HG02678 (cell line): ENCODE measurements around the gene MAP3K20.
"Not testable (repeated sequence)": the region's sequence is repeated elsewhere in the genome, so short reads cannot be mapped to it uniquely, and the experiment has no call there.

ENCODE experiments used
- ATAC-seq: cut with Tn5 transposase; IDR thresholded peaks from one replicate; pipeline ENCODE4 v1.9.1; 2021; ENCODE audit warnings: mild to moderate bottlenecking, moderate library complexity; ENCODE audit not compliant: unreplicated experiment

MAP3K20 gene

DNA sequence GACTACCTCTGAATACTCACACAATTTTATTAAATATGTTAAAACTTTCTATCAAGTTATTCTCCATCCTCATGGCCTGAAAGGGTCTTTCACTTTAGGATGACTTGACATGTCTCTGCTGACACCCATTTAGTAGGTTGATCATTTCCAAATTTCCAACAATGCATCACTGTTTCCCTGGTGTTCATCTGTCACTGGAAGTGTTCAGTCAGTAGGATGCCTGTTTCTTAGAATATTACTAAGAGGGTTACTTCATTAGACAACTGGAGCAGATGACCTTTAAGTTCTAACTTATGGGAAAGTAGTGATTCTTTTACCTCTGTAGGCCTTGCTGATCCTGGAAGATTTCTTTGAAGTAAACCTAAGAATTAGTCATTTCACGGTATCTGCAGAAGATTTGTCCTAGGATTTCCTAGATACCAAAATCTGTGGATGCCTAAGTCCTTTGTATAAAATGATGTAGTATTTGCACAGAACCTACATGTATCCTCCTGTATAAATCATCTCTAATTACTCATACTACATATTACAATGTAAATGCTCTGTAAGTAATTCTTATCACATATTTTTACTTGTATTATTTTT, 77.7 kb downstream of the MAP3K20 start:
- ATAC-seq: no peak

- ATAC-seq: no peak
Observed at GRCh38 chr2:173157676-173158293, 82.1 kb downstream of the MAP3K20 start.

DNA sequence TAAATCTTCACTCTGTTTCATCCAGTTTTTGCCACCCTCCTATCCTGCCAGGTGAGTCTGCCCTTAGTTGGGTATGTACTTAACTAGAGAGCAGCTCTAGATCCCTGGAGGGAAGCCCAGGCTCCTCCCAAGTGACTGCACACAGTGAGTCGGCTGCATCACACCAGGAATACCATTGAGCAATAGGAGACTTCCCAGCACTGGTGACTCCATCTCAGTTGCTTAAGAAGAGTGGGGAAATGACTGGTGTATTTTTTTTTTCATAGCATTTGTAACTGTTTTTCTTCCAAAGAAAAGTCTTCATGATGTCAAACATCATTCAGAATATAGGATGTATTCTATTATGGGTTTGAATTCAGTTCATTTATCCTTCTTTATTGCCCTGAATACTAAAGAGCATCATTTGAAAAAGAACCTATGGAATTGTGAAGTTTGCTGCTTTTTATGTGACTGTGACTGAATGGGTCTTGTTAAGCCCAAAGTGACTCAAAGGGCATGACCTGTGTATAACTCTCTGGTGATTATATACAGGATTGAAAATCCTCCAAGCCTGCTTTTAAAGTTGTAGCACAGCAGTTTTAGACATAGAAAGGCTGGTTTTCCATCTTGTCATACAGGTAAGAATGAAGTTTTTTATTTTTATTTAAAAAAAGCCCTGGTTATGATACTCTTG, 84.3 kb downstream of the MAP3K20 start:
- ATAC-seq: no peak

DNA sequence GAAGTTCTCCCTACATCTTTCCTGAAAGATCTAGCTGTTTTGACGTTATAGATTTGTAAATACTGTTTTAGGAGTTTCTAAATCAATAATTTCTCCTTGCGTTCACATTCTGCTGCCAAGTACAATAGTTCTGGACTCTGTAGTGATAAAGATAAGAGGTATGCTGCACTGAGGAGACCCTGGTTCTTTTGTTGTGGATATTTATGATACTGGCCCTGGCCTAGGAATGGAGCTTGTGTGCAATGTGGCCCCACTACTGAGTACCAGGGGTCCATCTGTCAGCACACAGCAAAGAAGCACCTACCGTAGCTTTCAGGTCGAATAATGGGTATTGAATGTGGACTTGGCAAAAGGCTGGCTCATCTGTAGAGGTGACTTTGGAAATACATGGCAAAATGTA, 85.0 kb downstream of the MAP3K20 start:
- ATAC-seq: no peak

- ATAC-seq: no peak
Observed at GRCh38 chr2:173161040-173161439, 85.4 kb downstream of the MAP3K20 start.

- ATAC-seq: no peak
Observed at GRCh38 chr2:173161507-173161906, 85.9 kb downstream of the MAP3K20 start.

DNA sequence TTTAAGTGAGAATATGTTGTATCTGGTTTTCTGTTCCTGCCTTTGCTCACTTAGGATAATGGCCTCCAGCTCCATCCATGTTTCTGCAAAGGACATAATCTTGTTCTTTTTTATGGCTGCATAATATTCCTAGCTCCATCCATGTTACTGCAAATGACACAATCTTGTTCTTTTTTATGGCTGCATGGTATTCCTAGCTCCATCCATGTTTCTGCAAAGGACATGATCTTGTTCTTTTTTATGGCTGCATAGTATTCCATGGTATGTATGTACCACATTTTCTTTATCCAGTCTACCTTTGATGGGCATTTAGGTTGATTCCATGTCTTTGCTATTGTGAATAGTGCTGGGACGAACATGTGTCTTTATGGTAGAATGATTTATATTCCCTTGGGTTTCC, 87.7 kb downstream of the MAP3K20 start:
- not testable (repeated sequence) for ATAC-seq

- no peak for ATAC-seq
Observed at GRCh38 chr2:173164396-173164795, 88.8 kb downstream of the MAP3K20 start.

DNA sequence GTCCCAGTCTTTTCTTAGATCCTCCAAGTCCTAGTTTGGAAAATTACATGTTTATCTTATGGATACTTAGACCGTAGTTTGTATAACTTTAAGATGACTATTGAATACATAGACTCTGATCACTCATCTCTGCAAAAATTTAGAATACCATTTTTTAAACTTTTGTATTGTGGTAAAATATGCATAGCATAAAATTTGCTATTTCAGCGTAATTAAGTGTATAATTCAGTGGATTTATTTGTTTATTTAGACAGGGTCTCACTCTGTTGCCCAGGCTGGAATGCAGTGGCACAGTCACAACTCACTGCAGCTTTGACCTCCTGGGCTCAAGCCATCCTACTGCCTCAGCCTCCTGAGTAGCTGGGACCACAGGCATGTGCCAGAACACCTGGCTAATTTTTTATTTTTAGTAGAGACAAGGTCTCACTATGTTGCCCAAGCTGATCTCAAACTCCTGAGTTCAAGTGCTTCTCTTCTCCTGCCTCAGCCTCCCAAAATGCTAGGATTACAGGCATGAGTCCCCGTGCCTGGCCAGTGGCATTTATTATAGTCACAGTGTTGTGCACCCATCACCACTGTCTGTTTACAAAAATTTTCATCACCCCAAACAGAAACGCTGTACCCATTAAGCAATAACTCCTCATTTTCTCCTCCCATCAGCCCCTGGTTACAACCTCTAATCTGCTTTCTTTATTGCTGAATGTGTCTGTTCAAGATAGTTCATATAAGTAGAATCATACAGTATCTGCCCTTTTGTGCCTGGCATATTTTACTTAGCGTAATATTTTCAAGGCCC, 90.0 kb downstream of the MAP3K20 start:
- ATAC-seq: no peak

DNA sequence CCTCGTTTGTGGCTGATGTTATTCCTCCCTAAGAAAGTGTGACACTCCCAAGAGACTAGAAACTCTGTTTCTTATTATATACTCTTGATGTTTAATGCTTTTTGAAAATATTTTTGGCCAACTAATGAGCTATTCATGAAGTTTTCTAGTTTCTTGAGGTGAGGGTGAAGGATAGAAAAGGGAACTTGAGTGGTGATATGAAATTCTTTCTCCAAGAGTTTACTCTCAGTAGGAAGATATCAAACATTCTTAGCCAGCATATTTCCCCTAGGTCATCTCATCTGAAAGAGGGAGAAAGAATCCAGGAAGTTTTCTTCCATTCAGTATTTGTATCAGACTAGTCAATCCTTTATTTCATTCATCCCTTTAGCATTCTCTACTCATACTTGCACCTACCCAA, 95.7 kb downstream of the MAP3K20 start:
- no peak for ATAC-seq

- no peak for ATAC-seq
Observed at GRCh38 chr2:173171924-173172643, 96.4 kb downstream of the MAP3K20 start.

GRCh38 chr2:173174339-173174738, 98.7 kb downstream of the MAP3K20 start:
- not testable (repeated sequence) for ATAC-seq

- no peak for ATAC-seq
Observed at GRCh38 chr2:173175222-173175621, 99.6 kb downstream of the MAP3K20 start.

GRCh38 chr2:173181982-173182381, 106.3 kb downstream of the MAP3K20 start:
- ATAC-seq: no peak

DNA sequence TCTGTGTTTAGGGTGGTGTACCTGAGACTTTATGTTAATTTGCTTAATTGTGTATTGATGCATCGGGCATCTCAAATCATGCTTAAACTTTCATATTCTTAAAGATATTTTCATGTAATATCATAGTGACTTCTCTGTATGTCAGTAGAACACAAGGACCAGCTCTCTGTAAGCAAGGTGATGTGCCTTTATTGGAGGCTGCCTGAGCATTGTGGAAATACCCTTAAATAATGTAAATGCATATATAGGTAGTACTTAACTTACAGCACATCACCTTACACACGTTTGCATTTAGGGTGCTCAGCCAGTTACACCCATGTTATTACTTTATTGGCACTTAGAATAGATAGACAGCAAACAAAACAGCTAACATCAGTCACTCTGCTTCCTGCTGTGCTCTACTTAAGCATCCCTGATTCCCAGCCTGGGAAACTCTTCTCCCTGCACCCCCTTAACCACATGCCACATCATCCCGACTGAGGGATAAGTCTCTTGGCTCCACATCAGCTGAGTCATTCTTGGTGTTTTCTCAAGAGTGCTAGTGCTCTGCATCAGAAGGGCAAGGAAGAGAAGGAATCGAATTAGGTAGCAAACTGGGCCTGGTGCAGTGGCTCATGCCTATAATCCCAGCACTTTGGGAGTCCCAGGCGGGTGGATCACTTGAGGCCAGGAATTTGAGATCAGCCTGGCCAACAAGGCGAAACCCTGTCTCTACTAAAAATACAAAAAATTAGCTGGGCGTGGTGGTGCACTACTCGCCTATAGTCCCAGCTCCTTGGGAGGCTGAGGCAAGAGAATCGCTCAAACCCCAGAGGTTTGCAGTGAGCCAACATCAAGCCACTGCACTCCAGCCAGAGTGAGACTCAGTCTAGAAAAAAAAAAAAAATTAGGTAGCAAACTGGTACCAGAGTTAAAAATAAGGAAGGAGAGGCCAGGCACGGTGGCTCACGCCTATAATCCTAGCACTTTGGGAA, 108.7 kb downstream of the MAP3K20 start:
- no peak for ATAC-seq

GRCh38 chr2:173185437-173185836, 109.8 kb downstream of the MAP3K20 start:
- no peak for ATAC-seq

DNA sequence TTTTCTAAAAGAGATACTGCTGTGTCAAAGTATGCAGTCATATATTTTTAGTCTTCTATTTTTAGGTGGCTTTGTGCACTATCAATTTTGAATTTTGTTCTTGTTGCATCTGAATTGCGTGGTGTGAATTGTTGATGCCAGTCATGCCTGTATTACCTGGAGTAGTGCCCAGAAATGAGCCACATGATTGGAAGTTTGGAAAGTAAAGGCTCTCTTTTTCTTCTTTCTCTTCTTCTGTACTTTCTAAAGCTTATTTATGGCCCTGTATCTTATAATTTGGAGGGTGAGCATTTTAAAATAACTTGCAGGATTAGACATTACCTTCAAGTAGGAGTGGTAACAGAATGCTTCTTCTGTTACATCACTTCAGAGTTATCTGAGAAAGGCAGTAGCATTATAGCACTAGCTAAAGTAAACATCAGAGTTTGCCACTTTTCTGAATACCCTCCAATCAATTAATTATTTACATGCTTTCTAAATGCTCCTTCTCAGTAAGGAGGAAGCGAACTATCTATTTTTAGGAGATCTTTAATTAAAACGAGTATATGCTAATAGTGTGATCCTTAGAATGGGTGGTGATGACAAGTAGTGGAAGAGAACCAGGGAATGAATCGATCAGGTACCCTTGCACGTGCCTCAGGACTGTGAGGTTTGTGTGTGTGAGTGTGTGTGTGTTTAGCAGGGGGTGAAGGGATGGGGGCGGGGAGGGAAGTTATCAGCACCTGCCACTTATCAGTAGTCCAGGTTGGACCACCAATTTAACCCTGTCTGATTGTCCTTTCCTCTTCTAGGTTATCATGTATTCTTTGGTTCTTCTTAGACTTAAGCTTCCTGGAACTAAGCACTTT, 112.5 kb downstream of the MAP3K20 start:
- no peak for ATAC-seq

- no peak for ATAC-seq
Observed at GRCh38 chr2:173191601-173192000, 116.0 kb downstream of the MAP3K20 start.

DNA sequence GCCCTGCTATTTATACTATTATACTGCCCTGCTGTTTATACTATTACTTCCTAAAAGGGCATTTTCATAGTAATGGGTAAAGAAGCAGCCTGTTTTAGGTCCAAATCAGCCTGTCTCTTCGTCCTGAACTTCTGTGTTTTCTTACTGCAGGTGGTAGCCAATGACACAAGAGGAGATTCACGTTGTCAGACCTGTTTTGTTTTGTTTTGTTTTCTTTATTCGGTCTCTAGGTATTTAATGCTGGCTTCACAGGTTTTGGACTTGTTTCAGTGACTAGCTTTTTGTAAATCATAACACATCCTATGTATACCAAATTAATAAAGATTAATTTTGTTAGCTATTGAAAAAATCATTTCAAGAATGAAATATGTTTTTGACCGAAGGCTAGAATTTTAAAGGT, 116.4 kb downstream of the MAP3K20 start:
- no peak for ATAC-seq
